HEK293 (cell line): ENCODE data around the gene PIK3R1.

ENCODE experiments used
- ATF2 ChIP-seq: fragments of 450-650 bp; formaldehyde crosslinking; IDR thresholded peaks from 2 replicates; pipeline ENCODE4 v1.5.1; 2016; ENCODE audit warnings: missing biosample characterization, missing genetic modification characterization, low read depth
- CTCF ChIP-seq: fragments of 450-650 bp; formaldehyde crosslinking; IDR thresholded peaks from 2 replicates; pipeline ENCODE4 v1.5.1; 2016; ENCODE audit warnings: missing biosample characterization, missing genetic modification characterization
- HOXC10 ChIP-seq: sonication (generic); formaldehyde crosslinking; IDR thresholded peaks from 2 replicates; pipeline ENCODE4 v1.8.1; 2023; ENCODE audit warnings: mild to moderate bottlenecking, missing genetic modification reagents
- KLF16 ChIP-seq: fragments of 450-650 bp; formaldehyde crosslinking; IDR thresholded peaks from 2 replicates; pipeline ENCODE4 v1.5.1; 2017; ENCODE audit warnings: missing biosample characterization, missing genetic modification characterization
- OSR2 ChIP-seq: fragments of 450-650 bp; formaldehyde crosslinking; IDR thresholded peaks from 2 replicates; pipeline ENCODE4 v1.5.1; 2016; ENCODE audit warnings: missing biosample characterization, missing genetic modification characterization
- OVOL3 ChIP-seq: fragments of 450-650 bp; formaldehyde crosslinking; IDR thresholded peaks from 2 replicates; pipeline ENCODE4 v1.5.1; 2016; ENCODE audit warnings: missing biosample characterization, missing genetic modification characterization
- PATZ1 ChIP-seq: fragments of 450-650 bp; formaldehyde crosslinking; IDR thresholded peaks from 2 replicates; pipeline ENCODE4 v1.5.1; 2016; ENCODE audit warnings: missing biosample characterization, missing genetic modification characterization
- PBX3 ChIP-seq: sonication (generic); formaldehyde crosslinking; IDR thresholded peaks from 2 replicates; pipeline ENCODE4 v1.8.1; 2022; ENCODE audit warnings: mild to moderate bottlenecking, moderate library complexity, missing genetic modification reagents
- RBAK ChIP-seq: fragments of 450-650 bp; formaldehyde crosslinking; IDR thresholded peaks from 2 replicates; pipeline ENCODE4 v1.5.1; 2016; ENCODE audit warnings: missing biosample characterization, missing genetic modification characterization
- SCRT2 ChIP-seq: fragments of 450-650 bp; formaldehyde crosslinking; IDR thresholded peaks from 2 replicates; pipeline ENCODE4 v1.5.1; 2016; ENCODE audit warnings: missing biosample characterization, missing genetic modification characterization
- YY1 ChIP-seq: fragments of 450-650 bp; formaldehyde crosslinking; IDR thresholded peaks from 2 replicates; pipeline ENCODE4 v1.5.1; 2018; ENCODE audit warnings: missing biosample characterization, missing genetic modification characterization
- ZBTB20 ChIP-seq: fragments of 450-650 bp; formaldehyde crosslinking; IDR thresholded peaks from 2 replicates; pipeline ENCODE4 v1.5.1; 2016; ENCODE audit warnings: missing biosample characterization, missing genetic modification characterization
- ZBTB44 ChIP-seq: fragments of 450-650 bp; IDR thresholded peaks from 2 replicates; pipeline ENCODE4 v1.5.1; 2018; ENCODE audit warnings: missing biosample characterization, mild to moderate bottlenecking, missing genetic modification characterization
- ZBTB48 ChIP-seq: fragments of 450-650 bp; formaldehyde crosslinking; IDR thresholded peaks from 2 replicates; pipeline ENCODE4 v1.5.1; 2016; ENCODE audit warnings: missing biosample characterization, missing genetic modification characterization
- ZBTB7A ChIP-seq: fragments of 450-650 bp; formaldehyde crosslinking; IDR thresholded peaks from 2 replicates; pipeline ENCODE4 v1.5.1; 2016; ENCODE audit warnings: low read depth, missing biosample characterization, missing genetic modification characterization
- ZFP37 ChIP-seq: fragments of 450-650 bp; formaldehyde crosslinking; IDR thresholded peaks from 2 replicates; pipeline ENCODE4 v1.5.1; 2016; ENCODE audit warnings: missing biosample characterization, missing genetic modification characterization
- ZIC2 ChIP-seq: fragments of 450-650 bp; formaldehyde crosslinking; IDR thresholded peaks from 2 replicates; pipeline ENCODE4 v1.5.1; 2016; ENCODE audit warnings: missing biosample characterization, missing genetic modification characterization
- ZNF112 ChIP-seq: fragments of 450-650 bp; formaldehyde crosslinking; IDR thresholded peaks from 2 replicates; pipeline ENCODE4 v1.5.0; 2017; ENCODE audit warnings: missing biosample characterization, missing genetic modification characterization
- ZNF133 ChIP-seq: fragments of 450-650 bp; formaldehyde crosslinking; IDR thresholded peaks from 2 replicates; pipeline ENCODE4 v1.5.1; 2016; ENCODE audit warnings: missing biosample characterization, missing genetic modification characterization
- ZNF16 ChIP-seq: fragments of 450-650 bp; formaldehyde crosslinking; IDR thresholded peaks from 2 replicates; pipeline ENCODE4 v1.5.1; 2016; ENCODE audit warnings: low read depth, missing biosample characterization, missing genetic modification characterization
- ZNF223 ChIP-seq: fragments of 450-650 bp; formaldehyde crosslinking; IDR thresholded peaks from 2 replicates; pipeline ENCODE4 v1.5.1; 2016; ENCODE audit warnings: missing biosample characterization, missing genetic modification characterization
- ZNF274 ChIP-seq, 2 experiments: fragments of 200-500 bp in 1 of 2; fragments of 450-650 bp in 1 of 2; sonication (Bioruptor generic) in 1 of 2; formaldehyde crosslinking in 1 of 2; IDR thresholded peaks; 2 replicates each; pipeline versions ENCODE4 v1.5.1 to v1.6.1; 2014 to 2016; ENCODE audit warnings: borderline replicate concordance in 1 of 2, inconsistent platforms in 1 of 2, low read length in 1 of 2, missing biosample characterization in 1 of 2, missing genetic modification characterization in 1 of 2
- ZNF280D ChIP-seq: fragments of 450-650 bp; formaldehyde crosslinking; IDR thresholded peaks from 2 replicates; pipeline ENCODE4 v1.5.1; 2016; ENCODE audit warnings: missing biosample characterization, missing genetic modification characterization
- ZNF561 ChIP-seq: fragments of 450-650 bp; IDR thresholded peaks from 2 replicates; pipeline ENCODE4 v1.5.1; 2018; ENCODE audit warnings: missing biosample characterization, missing genetic modification characterization, borderline replicate concordance
- ZNF621 ChIP-seq: fragments of 450-650 bp; formaldehyde crosslinking; IDR thresholded peaks from 2 replicates; pipeline ENCODE4 v1.5.1; 2017; ENCODE audit warnings: missing biosample characterization, missing genetic modification characterization
- ZNF747 ChIP-seq: fragments of 450-650 bp; formaldehyde crosslinking; IDR thresholded peaks from 2 replicates; pipeline ENCODE4 v1.5.1; 2016; ENCODE audit warnings: missing biosample characterization, missing genetic modification characterization
- ZNF76 ChIP-seq: fragments of 450-650 bp; formaldehyde crosslinking; IDR thresholded peaks from 2 replicates; pipeline ENCODE4; 2016; ENCODE audit warnings: low read depth, missing biosample characterization, missing genetic modification characterization, borderline replicate concordance
- ZNF785 ChIP-seq: fragments of 450-650 bp; formaldehyde crosslinking; IDR thresholded peaks from 2 replicates; pipeline ENCODE4 v1.5.1; 2016; ENCODE audit warnings: missing biosample characterization, missing genetic modification characterization
- ZNF837 ChIP-seq: fragments of 450-650 bp; formaldehyde crosslinking; IDR thresholded peaks from 2 replicates; pipeline ENCODE4 v1.5.1; 2016; ENCODE audit warnings: missing biosample characterization, missing genetic modification characterization

PIK3R1 gene

GRCh38 chr5:68216245-68217046, 890 bp downstream of the PIK3R1 start (continued):
- TF ChIP-seq ZBTB20 (tag by site-specific recombination) = peak; percentile 100
- TF ChIP-seq SCRT2 (tag by site-specific recombination) = peak; percentile 92
- no peak for TF ChIP-seq ZNF837 (tag by site-specific recombination)
- TF ChIP-seq ZNF280D (tag by site-specific recombination) = no peak
- no peak for TF ChIP-seq RBAK
- TF ChIP-seq ATF2 (tag by site-specific recombination) = no peak
- TF ChIP-seq KLF16 (tag by site-specific recombination) = no peak
- no peak for TF ChIP-seq ZNF785
- TF ChIP-seq ZIC2 = 0 out of 2 replicates have a peak, but pooled peaks have one; percentile 20
- TF ChIP-seq PATZ1 (tag by site-specific recombination) = peak; percentile 76; the same call in 1 of the 2 replicates
- TF ChIP-seq ZFP37 (tag by site-specific recombination) = peak; percentile 88; the same call in 1 of the 2 replicates
- TF ChIP-seq ZBTB7A (tag by site-specific recombination) = 0 out of 2 replicates have a peak, but pooled peaks have one; percentile 59
- no peak; the same call in 1 of the 2 replicates for TF ChIP-seq PBX3 (CRISPR knock-in tag)
- TF ChIP-seq HOXC10 (CRISPR knock-in tag) = no peak
- no peak for TF ChIP-seq ZBTB44 (tag by site-specific recombination)
- peak; percentile 59; the same call in 1 of the 2 replicates for TF ChIP-seq CTCF (tag by site-specific recombination)
- peak; percentile 90 for TF ChIP-seq ZBTB48 (tag by site-specific recombination)
- no peak for TF ChIP-seq YY1 (tag by site-specific recombination)
- TF ChIP-seq ZNF76 (tag by site-specific recombination) = peak; percentile 20; the same call in 1 of the 2 replicates
- TF ChIP-seq OSR2 (tag by site-specific recombination) = no peak
- no peak for TF ChIP-seq ZNF621 (tag by site-specific recombination)
- TF ChIP-seq ZNF112 (tag by site-specific recombination) = no peak
- no peak for TF ChIP-seq ZNF16 (tag by site-specific recombination)
- TF ChIP-seq OVOL3 (tag by site-specific recombination) = no peak
- TF ChIP-seq ZNF133 (tag by site-specific recombination) = no peak
- TF ChIP-seq ZNF747 (tag by site-specific recombination) = no peak
- TF ChIP-seq ZNF561 (tag by site-specific recombination) = 0 out of 2 replicates have a peak, but pooled peaks have one; percentile 24
- no peak for TF ChIP-seq ZNF274 (IDR thresholded peaks at IDR 0.05; ENCODE audit: low read length)
- TF ChIP-seq ZNF274 (tag by site-specific recombination; IDR thresholded peaks at IDR 0.05; ENCODE audit: borderline replicate concordance) = no peak
- TF ChIP-seq ZNF223 (tag by site-specific recombination) = no peak
